Transverse colon (tissue), 4 donors: ENCODE measurements around the gene PRKG1. TPM values are rescaled to one million over a fixed set of nuclear protein-coding genes. Genes with fewer than 3 reads are reported as not detected.
A peak's percentile ranks its signal among the peaks of the same experiment; 100 is the strongest.

Experiments
- DNase-seq: peaks from one replicate; pipeline ENCODE4 v3.0.0-alpha.2; 2019
- H3K27ac ChIP-seq, 4 donors: fragments of 200-600 bp; sonication (generic); 2 replicates each; pipeline ENCODE4 v1.5.1; 2016 to 2018; ENCODE audit warnings: inconsistent platforms in 4 of 4
- H3K27me3 ChIP-seq: fragments of 200-600 bp; sonication (generic); 2 replicates; pipeline ENCODE4 v1.5.1; 2017; ENCODE audit warnings: inconsistent platforms
- H3K36me3 ChIP-seq, 4 donors: fragments of 200-600 bp; sonication (generic); 2 replicates each; pipeline ENCODE4 v1.5.1; 2017 to 2019; ENCODE audit warnings: inconsistent platforms in 4 of 4
- H3K4me1 ChIP-seq, 4 donors: fragments of 200-600 bp; sonication (generic); 2 replicates each; pipeline ENCODE4 v1.5.1; 2017 to 2020; ENCODE audit warnings: inconsistent platforms in 4 of 4
- H3K4me3 ChIP-seq, 4 donors: fragments of 200-600 bp; sonication (generic); 1 replicate in 1 of 4; 2 replicates in 3 of 4; pipeline versions ENCODE4 v1.5.1 to v1.6.1; 2017 to 2019; ENCODE audit warnings: inconsistent platforms in 4 of 4
- H3K9me3 ChIP-seq, 2 donors: fragments of 200-600 bp; sonication (generic); 2 replicates each; pipeline ENCODE4 v1.5.1; 2017 to 2019; ENCODE audit warnings: inconsistent platforms in 2 of 2
- CTCF ChIP-seq, 5 experiments: fragments of 200-600 bp in 3 of 5; fragments of 450-650 bp in 2 of 5; sonication (generic) in 3 of 5; IDR thresholded peaks; 1 replicate in 2 of 5; 2 replicates in 3 of 5; pipeline ENCODE4 v1.5.1; 2016 to 2017; ENCODE audit warnings: antibody characterized with exemption in 5 of 5, inconsistent platforms in 3 of 5, mild to moderate bottlenecking in 2 of 5, moderate library complexity in 1 of 5
- EP300 ChIP-seq: sonication (generic); formaldehyde crosslinking; IDR thresholded peaks from one replicate; pipeline ENCODE4 v1.6.1; 2017; ENCODE audit warnings: antibody characterized with exemption, low read depth
- POLR2A ChIP-seq: fragments of 450-650 bp; IDR thresholded peaks from one replicate; pipeline ENCODE4 v1.6.1; 2016; ENCODE audit warnings: antibody characterized with exemption, mild to moderate bottlenecking, moderate library complexity
- POLR2AphosphoS5 ChIP-seq, 3 donors: sonication (generic); formaldehyde crosslinking; IDR thresholded peaks; one replicate each; pipeline ENCODE4 v1.6.1; 2016; ENCODE audit warnings: antibody characterized with exemption in 3 of 3
- WGBS, 2 donors: methylation state at CpG; one replicate each; pipeline ENCODE4 v1.1.5; 2018; ENCODE audit warnings: low coverage in 1 of 2; 5-methylcytosine and 5-hydroxymethylcytosine counted together
- in situ Hi-C, 4 donors: fragments of 200-750 bp; cut with MboI; loops; one replicate each; pipeline versions ENCODE4 v1.15.0 to v1.15.1; 2017; ENCODE audit warnings: low sequenced_read_pairs in 3 of 4, low pct_ligation_motif_present in 1 of 4, low pct_unique_long_range_greater_than_20kb in 1 of 4
- intact Hi-C: fragments of 100-400 bp; cut with DNase I; formaldehyde crosslinking; loops from one replicate; pipeline ENCODE4 v1.15.1; 2023; ENCODE audit warnings: low total_unique reads
- total RNA-seq, 4 donors: library from RNA; depleted of rRNA; stranded (reverse); fragments of >200 nt; gene quantifications; one replicate each; pipeline ENCODE4 v1.1.0, GENCODE V29; 2016

The PRKG1 gene
- total RNA-seq, 4 donors from 2014 or later: 17.6 to 30.6 (median 26.9) TPM

- Histone ChIP-seq H3K4me3 (no peak overlapping the region), H3K27ac (no peak overlapping the region), H3K4me1 (peaks cover 18 to 37% (median 28%) of the 10 kb centered on the region in 4 donors), H3K9me3 (no peaks in the 10 kb centered on the region), H3K36me3 (no peaks in the 10 kb centered on the region), H3K27me3 (no peaks in the 10 kb centered on the region)
- intact Hi-C loops (no loop called here), in situ Hi-C loops (no loop called here)
- DNase-seq: no peak
- TF ChIP-seq POLR2A (no peak), CTCF (IDR thresholded peaks at IDR 0.05) (no peak), POLR2AphosphoS5 (IDR thresholded peaks at IDR 0.05) (no peak), EP300 (no peak)
- 80 to 84% methylated on average over 5 of the region's 5 CpGs for WGBS, 2 donors
Measured at GRCh38 chr10:51694086-51694768, 619.9 kb downstream of the PRKG1 start.

GRCh38 chr10:51696251-51696650, 622.0 kb downstream of the PRKG1 start:
- Histone ChIP-seq H3K4me3 (no peak overlapping the region), H3K4me1 (peaks cover 18 to 46% (median 31%) of the 10 kb centered on the region in 4 donors), H3K9me3 (no peaks in the 10 kb centered on the region), H3K36me3 (no peaks in the 10 kb centered on the region), H3K27me3 (no peaks in the 10 kb centered on the region), H3K27ac (no peak overlapping the region)
- WGBS, 2 donors: 69 to 83% methylated on average over 1 of the region's 1 CpG
- intact Hi-C loops (no loop called here), in situ Hi-C loops (no loop called here)
- TF ChIP-seq CTCF (IDR thresholded peaks at IDR 0.05): no peak
- no peak for TF ChIP-seq POLR2AphosphoS5 (IDR thresholded peaks at IDR 0.05)
- TF ChIP-seq EP300: no peak
- no peak for TF ChIP-seq POLR2A
- DNase-seq: no peak

GRCh38 chr10:51698473-51699063, 624.3 kb downstream of the PRKG1 start:
- in situ Hi-C loops (no loop called here), intact Hi-C loops (no loop called here)
- H3K4me3 ChIP-seq: peak overlapping the region; percentile 62 to 89 (median 83)
- TF ChIP-seq EP300 (no peak), CTCF (IDR thresholded peaks at IDR 0.05) (no peak), POLR2AphosphoS5 (IDR thresholded peaks at IDR 0.05) (no peak), POLR2A (no peak)
- 40 to 87% methylated on average over 1 to 8 of the region's 8 CpGs for WGBS, 2 donors
- no peaks in the 10 kb centered on the region for H3K27me3 ChIP-seq
- H3K27ac ChIP-seq: peak overlapping the region; percentile 87 to 97 (median 94)
- H3K9me3 ChIP-seq: no peaks in the 10 kb centered on the region
- no peaks in the 10 kb centered on the region for H3K36me3 ChIP-seq
- H3K4me1 ChIP-seq: peaks cover 18 to 46% (median 31%) of the 10 kb centered on the region in 4 donors
- DNase-seq: no peak

- intact Hi-C loops (no loop called here), in situ Hi-C loops (no loop called here)
- Histone ChIP-seq H3K4me1 (peaks cover 18 to 46% (median 31%) of the 10 kb centered on the region in 4 donors), H3K27ac (peak overlapping the region; percentile 87 to 97 (median 94)), H3K36me3 (no peaks in the 10 kb centered on the region), H3K4me3 (peak overlapping the region; percentile 62 to 89 (median 83)), H3K9me3 (no peaks in the 10 kb centered on the region), H3K27me3 (no peaks in the 10 kb centered on the region)
- TF ChIP-seq POLR2A (no peak), CTCF (IDR thresholded peaks at IDR 0.05) (no peak), POLR2AphosphoS5 (IDR thresholded peaks at IDR 0.05) (no peak), EP300 (no peak)
- WGBS, 2 donors: 0% methylated on average over 14 of the region's 14 CpGs; no CpG with 5 or more reads in 1 of the 2 donors
- no peak for DNase-seq
Measured at GRCh38 chr10:51699145-51699474, 624.8 kb downstream of the PRKG1 start.
